ENCODE results near the gene BFSP1.

BFSP1 gene

GRCh38 chr20:17534077-17534476, 2.9 kb upstream of the BFSP1 start:
- TF ChIP-seq, protein P1, sequence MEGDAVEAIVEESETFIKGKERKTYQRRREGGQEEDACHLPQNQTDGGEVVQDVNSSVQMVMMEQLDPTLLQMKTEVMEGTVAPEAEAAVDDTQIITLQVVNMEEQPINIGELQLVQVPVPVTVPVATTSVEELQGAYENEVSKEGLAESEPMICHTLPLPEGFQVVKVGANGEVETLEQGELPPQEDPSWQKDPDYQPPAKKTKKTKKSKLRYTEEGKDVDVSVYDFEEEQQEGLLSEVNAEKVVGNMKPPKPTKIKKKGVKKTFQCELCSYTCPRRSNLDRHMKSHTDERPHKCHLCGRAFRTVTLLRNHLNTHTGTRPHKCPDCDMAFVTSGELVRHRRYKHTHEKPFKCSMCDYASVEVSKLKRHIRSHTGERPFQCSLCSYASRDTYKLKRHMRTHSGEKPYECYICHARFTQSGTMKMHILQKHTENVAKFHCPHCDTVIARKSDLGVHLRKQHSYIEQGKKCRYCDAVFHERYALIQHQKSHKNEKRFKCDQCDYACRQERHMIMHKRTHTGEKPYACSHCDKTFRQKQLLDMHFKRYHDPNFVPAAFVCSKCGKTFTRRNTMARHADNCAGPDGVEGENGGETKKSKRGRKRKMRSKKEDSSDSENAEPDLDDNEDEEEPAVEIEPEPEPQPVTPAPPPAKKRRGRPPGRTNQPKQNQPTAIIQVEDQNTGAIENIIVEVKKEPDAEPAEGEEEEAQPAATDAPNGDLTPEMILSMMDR (IDR thresholded peaks at IDR 0.05; ENCODE audit: low read depth, low read length) = no peak
- no peak for DNase-seq (ENCODE audit: low read depth in 2 of 2)
- no peak overlapping the region for H3K4me3 ChIP-seq (replicated peaks in 1 of 2; ENCODE audit: low read depth in 2 of 2, low read length in 2 of 2)

- DNase-seq (ENCODE audit: low read depth in 2 of 2) = peak; percentile 68 to 75
- TF ChIP-seq, protein P1 (IDR thresholded peaks at IDR 0.05; ENCODE audit: low read depth, low read length) = no peak
- no peak overlapping the region for H3K4me3 ChIP-seq (replicated peaks in 1 of 2; ENCODE audit: low read depth in 2 of 2, low read length in 2 of 2)
Measured at GRCh38 chr20:17533396-17533795, 2.2 kb upstream of the BFSP1 start.

DNA sequence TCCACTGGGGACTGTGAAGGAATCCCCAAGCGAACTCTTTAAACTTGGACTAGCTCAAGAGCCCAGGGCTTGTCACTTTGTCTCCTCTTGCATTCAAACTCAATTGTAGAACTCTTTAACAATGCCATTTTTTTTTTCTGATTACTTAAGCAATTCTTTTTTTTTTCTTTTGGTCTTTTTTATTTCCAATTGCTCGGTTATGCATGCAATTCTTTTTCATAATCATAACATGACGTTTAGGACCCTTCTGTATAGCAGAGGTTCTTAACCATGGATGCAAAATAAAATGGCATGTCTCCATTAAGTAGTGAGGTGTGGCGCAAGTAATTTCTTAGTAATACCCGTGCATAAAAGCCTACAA, 466 bp upstream of the BFSP1 start:
- peak overlapping the region; percentile 36 to 48 for H3K4me3 ChIP-seq (replicated peaks in 1 of 2; ENCODE audit: low read depth in 2 of 2, low read length in 2 of 2)
- TF ChIP-seq, protein P1 (IDR thresholded peaks at IDR 0.05; ENCODE audit: low read depth, low read length) = no peak
- DNase-seq (ENCODE audit: low read depth in 2 of 2) = no peak

DNA sequence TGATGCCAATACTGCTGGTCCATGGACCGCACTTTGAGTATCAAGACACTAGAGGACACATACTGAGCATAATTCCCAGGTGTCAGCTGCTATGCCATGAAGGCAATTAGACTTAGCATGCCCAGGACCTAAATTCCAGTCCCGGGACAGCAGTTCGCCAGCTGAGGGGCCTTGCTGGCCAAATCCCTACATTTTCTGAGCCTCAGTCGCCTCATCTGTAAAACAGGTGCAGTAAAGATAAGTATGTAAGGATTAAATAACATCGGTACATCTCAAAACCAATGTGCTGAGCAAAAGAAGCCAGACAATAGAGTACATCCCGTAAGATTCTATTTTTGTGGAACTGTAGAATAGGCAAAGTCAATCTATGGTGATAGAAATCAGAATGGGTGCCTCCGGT, 1.0 kb downstream of the BFSP1 start:
- TF ChIP-seq, protein P1 (IDR thresholded peaks at IDR 0.05; ENCODE audit: low read depth, low read length) = no peak
- H3K4me3 ChIP-seq (replicated peaks in 1 of 2; ENCODE audit: low read depth in 2 of 2, low read length in 2 of 2) = no peak overlapping the region

DNA sequence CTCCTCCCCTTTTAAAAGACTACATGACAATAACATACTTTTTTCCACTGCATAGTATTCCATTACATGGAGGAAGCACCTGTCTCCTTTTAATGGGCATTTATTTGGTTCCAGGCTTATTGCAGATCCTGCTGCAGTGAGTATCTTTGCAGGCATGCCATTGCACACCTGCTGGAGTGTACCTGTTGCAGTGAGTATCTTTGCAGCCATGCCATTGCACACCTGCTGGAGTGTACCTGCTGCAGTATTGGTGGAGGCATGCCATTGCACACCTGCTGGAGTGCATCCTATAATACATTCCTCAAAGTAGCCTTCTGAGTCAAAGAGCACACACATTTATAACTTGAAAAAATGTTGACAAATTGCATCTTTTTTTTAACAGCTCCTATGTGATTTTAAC, 1.6 kb downstream of the BFSP1 start:
- no peak for DNase-seq (ENCODE audit: low read depth in 2 of 2)

More for the DNA sequence above, 1.0 kb downstream of the BFSP1 start:
- DNase-seq (ENCODE audit: low read depth in 2 of 2) = no peak

GRCh38 chr20:17525650-17526049, 5.5 kb downstream of the BFSP1 start:
- peak; percentile 34 to 51 for DNase-seq (ENCODE audit: low read depth in 2 of 2)
- TF ChIP-seq, protein P1 (IDR thresholded peaks at IDR 0.05; ENCODE audit: low read depth, low read length) = no peak
- H3K4me3 ChIP-seq (replicated peaks in 1 of 2; ENCODE audit: low read depth in 2 of 2, low read length in 2 of 2) = no peak overlapping the region

More for the DNA sequence above, 1.6 kb downstream of the BFSP1 start:
- no peak overlapping the region for H3K4me3 ChIP-seq (replicated peaks in 1 of 2; ENCODE audit: low read depth in 2 of 2, low read length in 2 of 2)
- TF ChIP-seq, protein P1 (IDR thresholded peaks at IDR 0.05; ENCODE audit: low read depth, low read length) = no peak

- TF ChIP-seq, protein P1 (IDR thresholded peaks at IDR 0.05; ENCODE audit: low read depth, low read length) = no peak
- DNase-seq (ENCODE audit: low read depth in 2 of 2) = no peak
- H3K4me3 ChIP-seq (replicated peaks in 1 of 2; ENCODE audit: low read depth in 2 of 2, low read length in 2 of 2) = no peak overlapping the region
Measured at GRCh38 chr20:17525132-17525531, 6.0 kb downstream of the BFSP1 start.
